WTC11 (cell line): Measurements from ENCODE around the gene PROCA1. TPM values are rescaled to one million over a fixed set of nuclear protein-coding genes. Genes with fewer than 3 reads are reported as not detected.

ENCODE experiments used
- ATAC-seq: fragments of 200-7000 bp; cut with Tn5 transposase; 2 replicates; pipeline ENCODE4 v1.10.0; 2021; ENCODE audit warnings: mild to moderate bottlenecking, moderate library complexity
- CTCF ChIA-PET: fragments of 300-600 bp; sonication (Branson Sonifier 250); formaldehyde crosslinking; loops from one replicate; lab custom pipeline; 2021; ENCODE audit warnings: antibody characterized with exemption; lab: Charles Lee
- POLR2A ChIA-PET: fragments of 350-600 bp; sonication (Branson Sonifier 250); formaldehyde crosslinking; loops from one replicate; lab custom pipeline; 2021; ENCODE audit warnings: antibody characterized with exemption; lab: Charles Lee
- DNase-seq: peaks from one replicate; pipeline ENCODE4 v3.0.0; 2021; ENCODE audit warnings: low spot score
- H3K27ac Mint-ChIP-seq: 2 replicates; pipeline ENCODE4 v1.8.0; 2021; ENCODE audit warnings: mixed read lengths
- H3K27me3 Mint-ChIP-seq: 2 replicates; pipeline ENCODE4 v1.8.0; 2021; ENCODE audit warnings: low read depth, mild to moderate bottlenecking, moderate library complexity, mixed read lengths
- H3K36me3 Mint-ChIP-seq: 2 replicates; pipeline ENCODE4 v1.8.0; 2021; ENCODE audit warnings: mixed read lengths
- H3K4me1 Mint-ChIP-seq: 2 replicates; pipeline ENCODE4 v1.8.0; 2022; ENCODE audit warnings: mixed read lengths
- H3K4me3 Mint-ChIP-seq: 2 replicates; pipeline ENCODE4 v1.8.0; 2021; ENCODE audit warnings: mild to moderate bottlenecking, moderate library complexity, mixed read lengths
- H3K9me3 Mint-ChIP-seq: 2 replicates; pipeline ENCODE4 v1.8.0; 2021; ENCODE audit warnings: mixed read lengths
- ATF6 ChIP-seq: sonication (generic); formaldehyde crosslinking; IDR thresholded peaks from 2 replicates; pipeline ENCODE4 v1.8.1; 2023; ENCODE audit warnings: mild to moderate bottlenecking, missing genetic modification reagents
- ETV6 ChIP-seq: sonication (generic); formaldehyde crosslinking; IDR thresholded peaks from 2 replicates; pipeline ENCODE4 v1.8.1; 2022; ENCODE audit warnings: mild to moderate bottlenecking, missing genetic modification reagents
- JUN ChIP-seq: sonication (generic); formaldehyde crosslinking; IDR thresholded peaks from 2 replicates; pipeline ENCODE4 v1.8.0; 2023; ENCODE audit warnings: mild to moderate bottlenecking, missing genetic modification reagents
- NFE2L1 ChIP-seq: sonication (generic); formaldehyde crosslinking; IDR thresholded peaks from 2 replicates; pipeline ENCODE4 v1.8.1; 2023; ENCODE audit warnings: missing genetic modification reagents
- NR1H2 ChIP-seq: sonication (generic); formaldehyde crosslinking; IDR thresholded peaks from 2 replicates; pipeline ENCODE4 v1.9.0; 2021; ENCODE audit warnings: mild to moderate bottlenecking, moderate library complexity, missing genetic modification reagents
- NR3C1 ChIP-seq: sonication (generic); formaldehyde crosslinking; conservative IDR thresholded peaks from 2 replicates; pipeline ENCODE4 v1.8.1; 2023; ENCODE audit warnings: low read depth, mild to moderate bottlenecking, missing genetic modification reagents
- TCF7 ChIP-seq: sonication (generic); formaldehyde crosslinking; IDR thresholded peaks from 2 replicates; pipeline ENCODE4 v1.8.0; 2022; ENCODE audit warnings: mild to moderate bottlenecking, low read depth, missing genetic modification reagents, moderate library complexity
- total RNA-seq: library from RNA; stranded (reverse); gene quantifications from 3 replicates; pipeline ENCODE4 v1.2.3, GENCODE V29; 2021

PROCA1 gene
- total RNA-seq, 1 experiment from 2014 or later, result 28.4 TPM

DNA sequence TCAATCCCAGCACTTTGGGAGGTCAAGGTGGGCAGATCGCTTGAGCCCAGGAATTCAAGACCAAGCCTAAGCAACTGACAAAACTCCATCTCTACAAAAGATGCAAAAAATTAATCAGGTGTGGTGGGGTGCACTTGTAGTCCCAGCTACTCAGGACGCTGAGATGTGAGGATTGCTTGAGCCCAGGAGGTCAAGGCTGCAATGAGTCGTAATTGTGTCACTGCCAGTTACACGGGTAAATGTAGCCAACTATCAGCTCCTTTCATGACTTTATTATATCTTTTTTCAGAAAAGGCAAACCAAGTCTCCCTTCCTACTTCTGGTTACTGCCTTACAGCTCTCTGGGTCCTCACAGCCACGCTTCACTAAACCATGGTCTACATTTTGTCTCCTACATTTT lies 53.9 kb downstream of the PROCA1 start:
- POLR2A ChIA-PET, result no interaction called here
- CTCF ChIA-PET, result no interaction called here
- peaks cover 35% of the 10 kb centered on the region for H3K36me3 Mint-ChIP-seq
- ATAC-seq (no peak), DNase-seq (no peak)
- H3K27me3 Mint-ChIP-seq, result 0 out of 2 replicates have a peak, but pooled peaks cover 3% of the 10 kb centered on the region
- no peak for TF ChIP-seq JUN (CRISPR knock-in tag)
- H3K4me3 Mint-ChIP-seq, result no peak overlapping the region
- peaks cover 21% of the 10 kb centered on the region for H3K9me3 Mint-ChIP-seq
- H3K4me1 Mint-ChIP-seq, result peaks cover 8% of the 10 kb centered on the region
- H3K27ac Mint-ChIP-seq, result no peak overlapping the region

DNA sequence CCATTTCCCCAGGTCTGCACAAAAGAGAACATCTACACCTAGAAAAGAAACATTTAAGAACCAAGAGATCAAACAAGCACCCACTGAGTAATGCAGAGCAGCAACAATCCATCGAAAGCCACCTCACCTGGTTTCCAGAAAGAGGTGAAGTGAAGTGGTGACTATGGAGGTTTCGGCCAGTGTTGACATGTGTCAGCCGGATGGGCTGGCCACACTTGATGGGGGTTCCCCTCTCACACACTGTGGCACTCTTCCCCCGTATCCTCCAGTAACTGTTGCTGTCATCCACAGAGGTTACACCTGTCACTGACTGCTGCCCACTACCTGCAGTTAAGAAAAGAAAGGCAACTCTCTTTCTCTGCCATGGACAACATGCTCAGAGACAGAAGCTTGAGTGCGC lies 56.5 kb downstream of the PROCA1 start:
- ATAC-seq, result no peak
- TF ChIP-seq NFE2L1 (CRISPR knock-in tag), result no peak
- TF ChIP-seq ETV6 (CRISPR knock-in tag), result no peak
- TF ChIP-seq ATF6 (CRISPR knock-in tag), result no peak
- TF ChIP-seq NR1H2 (CRISPR knock-in tag), result no peak
- TF ChIP-seq NR3C1 (CRISPR knock-in tag), result no peak
- TF ChIP-seq TCF7 (CRISPR knock-in tag), result no peak
- no peak for DNase-seq
- Mint-ChIP-seq H3K27ac (no peak overlapping the region), H3K9me3 (peaks cover 10% of the 10 kb centered on the region), H3K36me3 (peaks cover 30% of the 10 kb centered on the region), H3K4me3 (no peak overlapping the region), H3K27me3 (0 out of 2 replicates have a peak, but pooled peaks cover 3% of the 10 kb centered on the region), H3K4me1 (no peaks in the 10 kb centered on the region)
- CTCF ChIA-PET, result interaction anchor here (1.2 kb wide), 1 partner anchor 95 kb away, joined by 3 read pairs; no protein-coding TSS in a partner anchor
- POLR2A ChIA-PET, result no interaction called here

Other genes with a start within 250 kb of the PROCA1 start
- not detected in 3 replicates for gene SLC13A2, start 238.2 kb downstream of the PROCA1 start, total RNA-seq
- not detected in 3 replicates for gene FOXN1, start 205.5 kb downstream of the PROCA1 start, total RNA-seq
- gene UNC119, start 159.3 kb downstream of the PROCA1 start, total RNA-seq, result 53.3 to 59.6 TPM (median 54.6 TPM) in 3 replicates
- 50.6 to 55.0 TPM (median 54.6 TPM) in 3 replicates for gene PIGS, start 140.4 kb downstream of the PROCA1 start, total RNA-seq
- gene ALDOC, start 135.0 kb downstream of the PROCA1 start, total RNA-seq, result 73.5 to 95.7 TPM (median 94.2 TPM) in 3 replicates
- gene SPAG5, start 112.9 kb downstream of the PROCA1 start, total RNA-seq, result 120 to 146 TPM (median 125 TPM) in 3 replicates
- 23.7 to 28.0 TPM (median 25.6 TPM) in 3 replicates for gene RSKR, start 97.7 kb downstream of the PROCA1 start, total RNA-seq
- 111 to 139 TPM (median 116 TPM) in 3 replicates for gene BLTP2, start 66.7 kb downstream of the PROCA1 start, total RNA-seq
- 44.4 to 49.4 TPM (median 45.9 TPM) in 3 replicates for gene SDF2, start 50.0 kb downstream of the PROCA1 start, total RNA-seq
- gene SUPT6H, start 49.7 kb downstream of the PROCA1 start, total RNA-seq, result 49.1 to 61.3 TPM (median 54.5 TPM) in 3 replicates
- gene RAB34, start 6.0 kb upstream of the PROCA1 start, total RNA-seq, result 153 to 181 TPM (median 162 TPM) in 3 replicates
- gene RPL23A, start 8.1 kb upstream of the PROCA1 start, total RNA-seq, result 1,832 to 2,055 TPM (median 2,048 TPM) in 3 replicates
- gene TLCD1, start 14.3 kb upstream of the PROCA1 start, total RNA-seq, result 36.0 to 41.2 TPM (median 36.5 TPM) in 3 replicates
- gene NEK8, start 16.9 kb upstream of the PROCA1 start, total RNA-seq, result 17.9 to 25.0 TPM (median 18.6 TPM) in 3 replicates
- gene TRAF4, start 32.1 kb upstream of the PROCA1 start, total RNA-seq, result 192 to 268 TPM (median 192 TPM) in 3 replicates
- 86.6 to 94.6 TPM (median 91.5 TPM) in 3 replicates for gene FAM222B, start 130.9 kb upstream of the PROCA1 start, total RNA-seq
- gene ERAL1, start 143.1 kb upstream of the PROCA1 start, total RNA-seq, result 70.1 to 77.0 TPM (median 72.0 TPM) in 3 replicates
- gene FLOT2, start 185.8 kb upstream of the PROCA1 start, total RNA-seq, result 139 to 153 TPM (median 144 TPM) in 3 replicates
- 26.5 to 29.5 TPM (median 28.5 TPM) in 3 replicates for gene DHRS13, start 191.2 kb upstream of the PROCA1 start, total RNA-seq
- gene PHF12, start 239.6 kb upstream of the PROCA1 start, total RNA-seq, result 57.7 to 69.8 TPM (median 61.3 TPM) in 3 replicates